ENCODE results near the gene CCR9. TPM values are rescaled to one million over a fixed set of nuclear protein-coding genes. Genes with fewer than 3 reads are reported as not detected.

Gene CCR9
- total and polyA plus RNA-seq, 2 donors (not counting 1 experiment from before 2014, with no cell fraction given): not detected

DNA sequence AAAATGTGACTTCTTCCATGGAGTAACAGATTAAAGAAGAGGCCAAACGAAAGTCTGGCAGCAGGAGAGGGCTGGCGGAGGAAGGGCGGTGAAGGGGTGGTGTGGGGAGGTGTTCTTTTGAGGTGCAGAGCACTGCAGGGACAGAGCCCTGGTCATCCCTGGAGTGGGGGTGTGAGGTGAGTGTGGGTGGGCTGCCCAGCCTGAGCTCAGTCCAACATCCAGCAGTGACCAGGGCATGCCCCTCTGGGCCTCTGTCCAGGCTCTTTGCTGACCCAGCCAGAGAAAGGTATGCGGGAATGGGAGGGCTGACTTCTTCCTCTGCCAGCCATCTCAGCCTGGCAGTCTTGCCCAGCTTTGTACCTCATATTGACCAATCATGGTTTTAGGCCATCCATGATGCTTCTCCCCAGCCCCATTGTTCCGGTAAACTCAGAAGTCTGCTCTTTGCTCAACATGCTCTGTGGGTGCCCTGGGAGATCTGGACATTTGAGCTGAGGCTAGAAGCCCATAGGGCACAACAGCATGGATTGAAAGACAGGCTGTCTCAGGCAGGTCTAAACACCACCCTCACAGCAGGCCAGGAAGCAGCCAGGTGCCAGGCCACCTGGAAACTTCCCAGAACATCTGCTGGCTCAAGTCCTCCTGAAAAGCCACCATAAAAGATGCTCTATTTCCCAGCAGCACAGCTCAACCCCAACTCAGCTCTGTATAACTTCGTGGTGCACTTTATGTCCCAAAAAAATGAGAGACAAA is 31.0 kb downstream of the CCR9 start:
- H3K4me3 ChIP-seq (replicated peaks in 1 of 4; ENCODE audit: control extremely low read depth in 1 of 4, insufficient read depth in 1 of 4, low read depth in 3 of 4, low read length in 4 of 4): no peak overlapping the region
- H3K4me2 ChIP-seq (ENCODE audit: extremely low read depth, insufficient read depth, low read length): no peak overlapping the region
- H2AFZ ChIP-seq (ENCODE audit: low read length): no peak overlapping the region
- H4K20me1 ChIP-seq (ENCODE audit: control insufficient read depth, extremely low read depth, insufficient read depth, low read length): no peaks in the 10 kb centered on the region
- H3K9ac ChIP-seq (ENCODE audit: insufficient read depth, low read length): no peak overlapping the region
- no peak overlapping the region for H3K27ac ChIP-seq (ENCODE audit: insufficient read depth, low read length)
- TF ChIP-seq, protein P1, sequence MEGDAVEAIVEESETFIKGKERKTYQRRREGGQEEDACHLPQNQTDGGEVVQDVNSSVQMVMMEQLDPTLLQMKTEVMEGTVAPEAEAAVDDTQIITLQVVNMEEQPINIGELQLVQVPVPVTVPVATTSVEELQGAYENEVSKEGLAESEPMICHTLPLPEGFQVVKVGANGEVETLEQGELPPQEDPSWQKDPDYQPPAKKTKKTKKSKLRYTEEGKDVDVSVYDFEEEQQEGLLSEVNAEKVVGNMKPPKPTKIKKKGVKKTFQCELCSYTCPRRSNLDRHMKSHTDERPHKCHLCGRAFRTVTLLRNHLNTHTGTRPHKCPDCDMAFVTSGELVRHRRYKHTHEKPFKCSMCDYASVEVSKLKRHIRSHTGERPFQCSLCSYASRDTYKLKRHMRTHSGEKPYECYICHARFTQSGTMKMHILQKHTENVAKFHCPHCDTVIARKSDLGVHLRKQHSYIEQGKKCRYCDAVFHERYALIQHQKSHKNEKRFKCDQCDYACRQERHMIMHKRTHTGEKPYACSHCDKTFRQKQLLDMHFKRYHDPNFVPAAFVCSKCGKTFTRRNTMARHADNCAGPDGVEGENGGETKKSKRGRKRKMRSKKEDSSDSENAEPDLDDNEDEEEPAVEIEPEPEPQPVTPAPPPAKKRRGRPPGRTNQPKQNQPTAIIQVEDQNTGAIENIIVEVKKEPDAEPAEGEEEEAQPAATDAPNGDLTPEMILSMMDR (conservative IDR thresholded peaks at IDR 0.05 in 1 of 2, IDR thresholded peaks at IDR 0.05 in 1 of 2; ENCODE audit: low read depth in 1 of 2, low read length in 2 of 2): no peak
- DNase-seq (ENCODE audit: low read depth in 2 of 2): no peak
- peaks cover 8% of the 10 kb centered on the region for H3K36me3 ChIP-seq (ENCODE audit: control insufficient read depth, insufficient read depth, low read length)
- no peaks in the 10 kb centered on the region for H3K79me2 ChIP-seq (ENCODE audit: control insufficient read depth, insufficient read depth, low read length)
- H3K9me3 ChIP-seq (ENCODE audit: control insufficient read depth, insufficient read depth, low read depth, low read length): no peaks in the 10 kb centered on the region
- no peaks in the 10 kb centered on the region for H3K27me3 ChIP-seq (ENCODE audit: control insufficient read depth, insufficient read depth, low read length)
- H3K4me1 ChIP-seq (ENCODE audit: control insufficient read depth, extremely low read depth, insufficient read depth, low read length): peaks cover 4% of the 10 kb centered on the region

DNA sequence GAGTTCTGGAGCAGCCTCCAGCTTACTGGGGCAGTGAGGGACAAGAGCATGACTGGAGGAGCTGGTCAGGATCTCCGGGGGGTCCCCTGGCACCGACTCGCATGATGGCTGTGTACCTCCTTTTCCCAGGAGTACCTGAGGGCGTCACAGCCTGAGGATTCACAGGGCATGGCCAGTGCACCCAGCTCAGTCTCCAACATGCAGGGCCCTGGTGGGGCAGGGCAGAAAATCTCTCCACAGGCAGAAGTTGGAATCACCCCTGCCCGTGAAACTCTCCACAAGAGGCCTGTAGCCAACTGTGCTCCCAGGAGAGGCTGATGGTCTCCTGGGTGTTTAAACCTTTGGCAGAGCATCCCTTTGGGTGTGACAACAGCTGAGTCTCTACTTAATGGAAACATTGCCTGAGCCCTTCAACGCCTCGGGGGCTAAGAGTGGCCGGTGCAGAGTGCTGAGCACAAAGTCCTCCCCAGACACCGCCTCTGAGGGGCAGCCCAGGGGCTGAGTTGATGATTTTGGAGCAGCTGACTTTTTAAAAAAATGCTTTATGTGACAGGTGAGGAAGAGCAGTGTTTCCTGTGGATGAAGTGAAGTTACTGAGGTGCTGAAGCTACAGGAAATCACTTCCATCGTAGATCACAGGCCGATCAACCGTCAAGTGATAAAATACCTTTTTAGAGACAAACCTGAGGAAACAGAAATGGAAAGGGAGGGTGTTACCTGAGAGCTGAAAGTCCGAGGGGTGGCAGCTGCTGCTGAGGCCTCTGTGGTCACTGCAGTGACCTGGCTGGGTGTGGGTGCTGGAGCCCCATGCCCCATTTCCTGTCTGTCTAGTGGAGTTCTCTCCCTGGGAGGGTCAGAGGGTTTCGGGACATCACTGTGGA is 35.1 kb downstream of the CCR9 start:
- H3K27ac ChIP-seq (ENCODE audit: insufficient read depth, low read length): no peak overlapping the region
- no peak overlapping the region for H3K4me3 ChIP-seq (replicated peaks in 1 of 4; ENCODE audit: control extremely low read depth in 1 of 4, insufficient read depth in 1 of 4, low read depth in 3 of 4, low read length in 4 of 4)
- no peak overlapping the region for H3K4me2 ChIP-seq (ENCODE audit: extremely low read depth, insufficient read depth, low read length)
- H2AFZ ChIP-seq (ENCODE audit: low read length): no peak overlapping the region
- H4K20me1 ChIP-seq (ENCODE audit: control insufficient read depth, extremely low read depth, insufficient read depth, low read length): no peaks in the 10 kb centered on the region
- no peak for TF ChIP-seq EZH2 (IDR thresholded peaks at IDR 0.05; ENCODE audit: low read length, missing control alignments)
- TF ChIP-seq, protein P1 (conservative IDR thresholded peaks at IDR 0.05 in 1 of 2, IDR thresholded peaks at IDR 0.05 in 1 of 2; ENCODE audit: low read depth in 1 of 2, low read length in 2 of 2): no peak
- no peaks in the 10 kb centered on the region for H3K9me3 ChIP-seq (ENCODE audit: control insufficient read depth, insufficient read depth, low read depth, low read length)
- no peak overlapping the region for H3K9ac ChIP-seq (ENCODE audit: insufficient read depth, low read length)
- peaks cover 9% of the 10 kb centered on the region for H3K36me3 ChIP-seq (ENCODE audit: control insufficient read depth, insufficient read depth, low read length)
- no peaks in the 10 kb centered on the region for H3K79me2 ChIP-seq (ENCODE audit: control insufficient read depth, insufficient read depth, low read length)
- H3K27me3 ChIP-seq (ENCODE audit: control insufficient read depth, insufficient read depth, low read length): no peaks in the 10 kb centered on the region
- H3K4me1 ChIP-seq (ENCODE audit: control insufficient read depth, extremely low read depth, insufficient read depth, low read length): peaks cover 2% of the 10 kb centered on the region
- no peak for DNase-seq (ENCODE audit: low read depth in 2 of 2)

DNA sequence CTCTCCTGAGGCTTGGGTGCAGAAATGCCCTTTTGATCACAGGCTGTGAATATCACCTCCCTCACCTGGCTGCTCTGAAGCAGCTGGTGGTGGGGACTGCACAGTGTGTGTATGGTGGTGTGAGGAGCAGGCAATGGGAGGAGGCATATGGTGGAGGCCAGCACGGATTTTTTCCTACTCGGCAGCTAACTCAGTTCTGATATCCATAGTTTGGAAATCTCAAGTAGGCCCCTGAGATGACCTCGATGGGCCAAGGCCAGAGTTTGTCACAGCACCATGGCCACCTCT is 35.6 kb downstream of the CCR9 start:
- TF ChIP-seq, protein P1 (conservative IDR thresholded peaks at IDR 0.05 in 1 of 2, IDR thresholded peaks at IDR 0.05 in 1 of 2; ENCODE audit: low read depth in 1 of 2, low read length in 2 of 2): no peak
- TF ChIP-seq EZH2 (IDR thresholded peaks at IDR 0.05; ENCODE audit: low read length, missing control alignments): no peak
- H3K9ac ChIP-seq (ENCODE audit: insufficient read depth, low read length): no peak overlapping the region
- peaks cover 9% of the 10 kb centered on the region for H3K36me3 ChIP-seq (ENCODE audit: control insufficient read depth, insufficient read depth, low read length)
- H3K27me3 ChIP-seq (ENCODE audit: control insufficient read depth, insufficient read depth, low read length): no peaks in the 10 kb centered on the region
- H3K4me3 ChIP-seq (replicated peaks in 1 of 4; ENCODE audit: control extremely low read depth in 1 of 4, insufficient read depth in 1 of 4, low read depth in 3 of 4, low read length in 4 of 4): no peak overlapping the region
- no peaks in the 10 kb centered on the region for H3K9me3 ChIP-seq (ENCODE audit: control insufficient read depth, insufficient read depth, low read depth, low read length)
- peaks cover 2% of the 10 kb centered on the region for H3K4me1 ChIP-seq (ENCODE audit: control insufficient read depth, extremely low read depth, insufficient read depth, low read length)
- H2AFZ ChIP-seq (ENCODE audit: low read length): no peak overlapping the region
- no peak overlapping the region for H3K27ac ChIP-seq (ENCODE audit: insufficient read depth, low read length)
- no peak overlapping the region for H3K4me2 ChIP-seq (ENCODE audit: extremely low read depth, insufficient read depth, low read length)
- no peaks in the 10 kb centered on the region for H4K20me1 ChIP-seq (ENCODE audit: control insufficient read depth, extremely low read depth, insufficient read depth, low read length)
- no peak for DNase-seq (ENCODE audit: low read depth in 2 of 2)
- no peaks in the 10 kb centered on the region for H3K79me2 ChIP-seq (ENCODE audit: control insufficient read depth, insufficient read depth, low read length)

Measured in fibroblast of lung (primary cell).